ENCODE measurements around the gene M6PR. TPM values are rescaled to one million over a fixed set of nuclear protein-coding genes. Genes with fewer than 3 reads are reported as not detected.

The M6PR gene
- total RNA-seq, 3 donors from 2014 or later: 192 to 217 (median 203) TPM

- Mint-ChIP-seq H3K27me3 (ENCODE audit: low read depth) (no peaks in the 10 kb centered on the region), H3K4me3 (no peak overlapping the region), H3K36me3 (ENCODE audit: insufficient read depth) (peaks cover 8% of the 10 kb centered on the region), H3K4me1 (ENCODE audit: low read depth) (peaks cover 73% of the 10 kb centered on the region), H3K9me3 (peaks cover 8% of the 10 kb centered on the region)
- DNase-seq (no peak), ATAC-seq (peak; percentile 52 to 77)
Observed at GRCh38 chr12:8960176-8960575, 10.7 kb upstream of the M6PR start.

GRCh38 chr12:8958066-8958465, 8.6 kb upstream of the M6PR start:
- Mint-ChIP-seq H3K9me3 (peaks cover 3% of the 10 kb centered on the region), H3K27me3 (ENCODE audit: low read depth) (no peaks in the 10 kb centered on the region), H3K36me3 (ENCODE audit: insufficient read depth) (no peaks in the 10 kb centered on the region), H3K4me1 (ENCODE audit: low read depth) (peaks cover 84% of the 10 kb centered on the region), H3K4me3 (no peak overlapping the region)
- ATAC-seq (no peak), DNase-seq (no peak)

- Mint-ChIP-seq H3K4me1 (ENCODE audit: low read depth) (peaks cover 87% of the 10 kb centered on the region), H3K9me3 (peaks cover 5% of the 10 kb centered on the region), H3K4me3 (no peak overlapping the region), H3K36me3 (ENCODE audit: insufficient read depth) (no peaks in the 10 kb centered on the region), H3K27me3 (ENCODE audit: low read depth) (no peaks in the 10 kb centered on the region)
- ATAC-seq (no peak), DNase-seq (no peak)
Observed at GRCh38 chr12:8957561-8957960, 8.1 kb upstream of the M6PR start.

GRCh38 chr12:8956772-8957171, 7.3 kb upstream of the M6PR start:
- Mint-ChIP-seq H3K4me3 (no peak overlapping the region), H3K36me3 (ENCODE audit: insufficient read depth) (no peaks in the 10 kb centered on the region), H3K27me3 (ENCODE audit: low read depth) (no peaks in the 10 kb centered on the region), H3K9me3 (peaks cover 5% of the 10 kb centered on the region), H3K4me1 (ENCODE audit: low read depth) (peaks cover 88% of the 10 kb centered on the region)
- ATAC-seq: no peak
- DNase-seq: no peak

GRCh38 chr12:8956073-8956472, 6.6 kb upstream of the M6PR start:
- DNase-seq (no peak), ATAC-seq (no peak)
- no peaks in the 10 kb centered on the region for H3K27me3 Mint-ChIP-seq (ENCODE audit: low read depth)
- peaks cover 5% of the 10 kb centered on the region for H3K9me3 Mint-ChIP-seq
- no peak overlapping the region for H3K4me3 Mint-ChIP-seq
- peaks cover 90% of the 10 kb centered on the region for H3K4me1 Mint-ChIP-seq (ENCODE audit: low read depth)
- H3K36me3 Mint-ChIP-seq (ENCODE audit: insufficient read depth): no peaks in the 10 kb centered on the region

- Mint-ChIP-seq H3K4me3 (peak overlapping the region; percentile 68), H3K27me3 (ENCODE audit: low read depth) (no peaks in the 10 kb centered on the region), H3K4me1 (ENCODE audit: low read depth) (peaks cover 73% of the 10 kb centered on the region), H3K9me3 (peaks cover 5% of the 10 kb centered on the region), H3K36me3 (ENCODE audit: insufficient read depth) (no peaks in the 10 kb centered on the region)
- no peak for ATAC-seq
- DNase-seq: peak; percentile 41
Observed at GRCh38 chr12:8953773-8954402, 4.4 kb upstream of the M6PR start.

GRCh38 chr12:8951744-8952143, 2.3 kb upstream of the M6PR start:
- Mint-ChIP-seq H3K4me1 (ENCODE audit: low read depth) (peaks cover 69% of the 10 kb centered on the region), H3K9me3 (peaks cover 5% of the 10 kb centered on the region), H3K4me3 (peak overlapping the region; percentile 96), H3K27me3 (ENCODE audit: low read depth) (no peaks in the 10 kb centered on the region), H3K36me3 (ENCODE audit: insufficient read depth) (peaks cover 6% of the 10 kb centered on the region)
- DNase-seq (no peak), ATAC-seq (no peak)

- H3K4me1 Mint-ChIP-seq (ENCODE audit: low read depth): peaks cover 71% of the 10 kb centered on the region
- no peak for DNase-seq
Observed at GRCh38 chr12:8950702-8951478, 1.4 kb upstream of the M6PR start.

GRCh38 chr12:8950221-8950527, 729 bp upstream of the M6PR start:
- ATAC-seq (peak; percentile 12 to 13), DNase-seq (no peak)
- Mint-ChIP-seq H3K4me1 (ENCODE audit: low read depth) (peaks cover 66% of the 10 kb centered on the region), H3K9me3 (peaks cover 5% of the 10 kb centered on the region), H3K36me3 (ENCODE audit: insufficient read depth) (peaks cover 13% of the 10 kb centered on the region), H3K4me3 (peak overlapping the region; percentile 96), H3K27me3 (ENCODE audit: low read depth) (no peaks in the 10 kb centered on the region)

More at GRCh38 chr12:8950702-8951478, 1.4 kb upstream of the M6PR start:
- Mint-ChIP-seq H3K27me3 (ENCODE audit: low read depth) (no peaks in the 10 kb centered on the region), H3K9me3 (peaks cover 5% of the 10 kb centered on the region), H3K36me3 (ENCODE audit: insufficient read depth) (peaks cover 11% of the 10 kb centered on the region), H3K4me3 (peak overlapping the region; percentile 96)
- no peak for ATAC-seq

GRCh38 chr12:8948701-8949341, 624 bp downstream of the M6PR start:
- Mint-ChIP-seq H3K4me1 (ENCODE audit: low read depth) (peaks cover 55% of the 10 kb centered on the region), H3K36me3 (ENCODE audit: insufficient read depth) (peaks cover 17% of the 10 kb centered on the region), H3K27me3 (ENCODE audit: low read depth) (no peaks in the 10 kb centered on the region), H3K9me3 (peaks cover 5% of the 10 kb centered on the region), H3K4me3 (peak overlapping the region; percentile 96)
- ATAC-seq: no peak
- DNase-seq: no peak

GRCh38 chr12:8947737-8948136, 1.7 kb downstream of the M6PR start:
- DNase-seq (no peak), ATAC-seq (no peak)
- peaks cover 44% of the 10 kb centered on the region for H3K4me1 Mint-ChIP-seq (ENCODE audit: low read depth)
- no peaks in the 10 kb centered on the region for H3K9me3 Mint-ChIP-seq
- no peaks in the 10 kb centered on the region for H3K27me3 Mint-ChIP-seq (ENCODE audit: low read depth)
- H3K36me3 Mint-ChIP-seq (ENCODE audit: insufficient read depth): peaks cover 26% of the 10 kb centered on the region
- H3K4me3 Mint-ChIP-seq: peak overlapping the region; percentile 96

- no peaks in the 10 kb centered on the region for H3K27me3 Mint-ChIP-seq (ENCODE audit: low read depth)
- H3K4me1 Mint-ChIP-seq (ENCODE audit: low read depth): peaks cover 35% of the 10 kb centered on the region
- H3K4me3 Mint-ChIP-seq: peak overlapping the region; percentile 96
- no peak for DNase-seq
- peaks cover 31% of the 10 kb centered on the region for H3K36me3 Mint-ChIP-seq (ENCODE audit: insufficient read depth)
- no peaks in the 10 kb centered on the region for H3K9me3 Mint-ChIP-seq
- no peak for ATAC-seq
Observed at GRCh38 chr12:8946733-8947132, 2.7 kb downstream of the M6PR start.

- Mint-ChIP-seq H3K36me3 (ENCODE audit: insufficient read depth) (peaks cover 42% of the 10 kb centered on the region), H3K4me1 (ENCODE audit: low read depth) (peaks cover 23% of the 10 kb centered on the region), H3K9me3 (no peaks in the 10 kb centered on the region), H3K4me3 (no peak overlapping the region), H3K27me3 (ENCODE audit: low read depth) (no peaks in the 10 kb centered on the region)
- no peak for DNase-seq
- ATAC-seq: no peak
Observed at GRCh38 chr12:8943565-8944186, 5.8 kb downstream of the M6PR start.

- Mint-ChIP-seq H3K36me3 (ENCODE audit: insufficient read depth) (peaks cover 44% of the 10 kb centered on the region), H3K4me3 (no peak overlapping the region), H3K27me3 (ENCODE audit: low read depth) (no peaks in the 10 kb centered on the region), H3K9me3 (no peaks in the 10 kb centered on the region), H3K4me1 (ENCODE audit: low read depth) (peaks cover 9% of the 10 kb centered on the region)
- ATAC-seq (no peak), DNase-seq (no peak)
Observed at GRCh38 chr12:8941691-8942478, 7.6 kb downstream of the M6PR start.
